B cell (primary cell): ENCODE results near the gene DRAP1. TPM values are rescaled to one million over a fixed set of nuclear protein-coding genes. Genes with fewer than 3 reads are reported as not detected.

ENCODE experiments used
- ATAC-seq: fragments of 200-7000 bp; cut with Tn5 transposase; one replicate; pipeline ENCODE4 v1.10.0; 2021; ENCODE audit warnings: low read depth, mild to moderate bottlenecking, moderate number of reproducible peaks, moderate library complexity
- CTCF ChIA-PET: fragments of 350-600 bp; sonication (Branson Sonifier 250); formaldehyde crosslinking; loops from one replicate; lab custom pipeline; 2021; ENCODE audit warnings: antibody characterized with exemption, inconsistent platforms; lab: Charles Lee
- POLR2A ChIA-PET: fragments of 350-600 bp; sonication (Branson Sonifier 250); formaldehyde crosslinking; loops from one replicate; lab custom pipeline; 2021; ENCODE audit warnings: antibody characterized with exemption; lab: Charles Lee
- DNase-seq: peaks from one replicate; pipeline ENCODE4 v3.0.0; 2013
- H2AFZ ChIP-seq: 2 replicates; pipeline ENCODE4 v1.6.1; 2012; ENCODE audit warnings: mild to moderate bottlenecking, low read depth, low read length; ENCODE audit not compliant: insufficient read depth, poor library complexity, severe bottlenecking
- H3K27ac ChIP-seq, 2 donors: 1 replicate in 1 of 2; 2 replicates in 1 of 2; pipeline ENCODE4 v1.5.1; 2012 to 2013; ENCODE audit warnings: low read length in 2 of 2, mild to moderate bottlenecking in 2 of 2, moderate library complexity in 1 of 2
- H3K27me3 ChIP-seq, 4 experiments: fragments of 200-600 bp in 1 of 4; sonication (generic) in 1 of 4; replicated peaks in 1 of 4; 1 replicate in 2 of 4; 2 replicates in 2 of 4; pipeline versions ENCODE4 v1.6.1 to v1.7.0; 2013 to 2016; ENCODE audit warnings: low read length in 3 of 4, mild to moderate bottlenecking in 2 of 4, mixed read lengths in 1 of 4, moderate library complexity in 1 of 4; ENCODE audit not compliant: insufficient read depth in 4 of 4, control insufficient read depth in 3 of 4; ENCODE audit errors: control extremely low read depth in 1 of 4
- H3K36me3 ChIP-seq, 2 experiments: replicated peaks in 1 of 2; 1 replicate in 1 of 2; 2 replicates in 1 of 2; pipeline versions ENCODE4 v1.6.1 to v1.7.1; 2013; ENCODE audit warnings: low read length in 1 of 2; ENCODE audit not compliant: insufficient read depth in 2 of 2, control insufficient read depth in 1 of 2; ENCODE audit errors: control extremely low read depth in 1 of 2, extremely low read depth in 1 of 2
- H3K4me1 ChIP-seq, 2 donors: fragments of 200-600 bp in 1 of 2; sonication (generic) in 1 of 2; 1 replicate in 1 of 2; 2 replicates in 1 of 2; pipeline versions ENCODE4 v1.5.1 to v1.6.1; 2013 to 2017; ENCODE audit warnings: low read length in 2 of 2; ENCODE audit not compliant: control insufficient read depth in 2 of 2, insufficient read depth in 2 of 2
- H3K4me2 ChIP-seq: replicated peaks from 2 replicates; pipeline ENCODE3; 2012; ENCODE audit warnings: mild to moderate bottlenecking, low read depth, low read length; ENCODE audit not compliant: poor library complexity, severe bottlenecking
- H3K4me3 ChIP-seq, 5 experiments: fragments of 200-600 bp in 1 of 5; sonication (generic) in 1 of 5; 1 replicate in 3 of 5; 2 replicates in 2 of 5; pipeline versions ENCODE4 v1.5.1 to v1.7.0; 2011 to 2016; ENCODE audit warnings: low read length in 4 of 5, mild to moderate bottlenecking in 4 of 5, low read depth in 2 of 5, control low read depth in 1 of 5, moderate library complexity in 1 of 5; ENCODE audit not compliant: insufficient read depth in 1 of 5; ENCODE audit errors: control extremely low read depth in 1 of 5, extremely low read depth in 1 of 5
- H3K79me2 ChIP-seq: fragments of 200-600 bp; sonication (generic); one replicate; pipeline ENCODE4 v1.6.0; 2016; ENCODE audit warnings: low read length; ENCODE audit not compliant: control insufficient read depth, insufficient read depth
- H3K9ac ChIP-seq: fragments of 200-600 bp; sonication (generic); 2 replicates; pipeline ENCODE4 v1.6.1; 2017; ENCODE audit warnings: mild to moderate bottlenecking, low read length, moderate library complexity
- H3K9me3 ChIP-seq, 3 donors: one replicate each; pipeline versions ENCODE4 v1.6.1 to v1.7.1; 2013; ENCODE audit warnings: low read length in 2 of 3; ENCODE audit not compliant: control insufficient read depth in 2 of 3, insufficient read depth in 1 of 3; ENCODE audit errors: control extremely low read depth in 1 of 3
- H4K20me1 ChIP-seq: 2 replicates; pipeline ENCODE4 v1.6.0; 2012; ENCODE audit warnings: mild to moderate bottlenecking, low read length; ENCODE audit not compliant: insufficient read depth, control insufficient read depth, poor library complexity, severe bottlenecking
- H3K27ac Mint-ChIP-seq: one replicate; pipeline ENCODE4 v1.8.0; 2021; ENCODE audit warnings: mixed read lengths
- H3K27me3 Mint-ChIP-seq: one replicate; pipeline ENCODE4 v1.8.0; 2021; ENCODE audit warnings: mixed read lengths
- H3K4me1 Mint-ChIP-seq: one replicate; pipeline ENCODE4 v1.8.0; 2021; ENCODE audit warnings: mixed read lengths
- H3K4me3 Mint-ChIP-seq: one replicate; pipeline ENCODE4 v1.8.0; 2021; ENCODE audit warnings: mixed read lengths
- H3K9me3 Mint-ChIP-seq: one replicate; pipeline ENCODE4 v1.8.0; 2022; ENCODE audit warnings: mixed read lengths; ENCODE audit not compliant: insufficient read depth
- CTCF ChIP-seq: fragments of 200-600 bp; IDR thresholded peaks from one replicate; pipeline ENCODE4 v1.8.0; 2022; ENCODE audit warnings: antibody characterized with exemption, mild to moderate bottlenecking
- EZH2 ChIP-seq: IDR thresholded peaks from 2 replicates; pipeline ENCODE4 v1.6.1; 2012; ENCODE audit warnings: borderline replicate concordance, low read depth, mild to moderate bottlenecking, moderate library complexity, low read length; ENCODE audit not compliant: insufficient read depth, poor library complexity, severe bottlenecking
- WGBS: methylation state at CpG from one replicate; pipeline ENCODE4 v1.1.5; 2013; ENCODE audit warnings: missing lambda C conversion rate; ENCODE audit not compliant: insufficient coverage; 5-methylcytosine and 5-hydroxymethylcytosine counted together
- intact Hi-C: fragments of 100-400 bp; cut with micrococcal nuclease; formaldehyde crosslinking; loops from one replicate; pipeline ENCODE4 v1.10.0; 2022
- polyA plus RNA-seq: library from polyadenylated mRNA; depleted of rRNA; stranded (reverse); fragments of >200 nt; gene quantifications from 2 replicates; pipeline ENCODE4 v1.2.3, GENCODE V29; 2012
- total RNA-seq, 2 donors: library from RNA; stranded (reverse); fragments of 120-200 nt in 1 of 2; gene quantifications; 1 replicate in 1 of 2; 2 replicates in 1 of 2; pipeline versions ENCODE4 v1.2.3 to v1.2.4, GENCODE V29; 2013 to 2022

The DRAP1 gene
- total and polyA plus RNA-seq, 2 donors (not counting 1 experiment from before 2014, with no cell fraction given): 71.7 to 83.9 TPM

- H4K20me1 ChIP-seq: peaks cover 4% of the 10 kb centered on the region
- POLR2A ChIA-PET: interaction anchor here (2.1 to 2.5 kb wide), 2 partner anchors 29 to 31 kb away, joined by 9 to 13 read pairs; partner anchors contain the start of genes CCDC85B and FIBP
- CTCF ChIA-PET: interaction anchor here (1.3 kb wide), 1 partner anchor 31 kb away, joined by 4 read pairs; the partner anchor contains the start of gene FIBP
- peak overlapping the region; percentile 89 for H3K4me2 ChIP-seq
- no peaks in the 10 kb centered on the region for H3K27me3 Mint-ChIP-seq
- no peaks in the 10 kb centered on the region for H3K9me3 Mint-ChIP-seq
- H3K9me3 ChIP-seq: no peaks in the 10 kb centered on the region
- TF ChIP-seq CTCF: no peak
- TF ChIP-seq EZH2: no peak
- no peaks in the 10 kb centered on the region for H3K27me3 ChIP-seq
- intact Hi-C loops: loop anchor here (1.0 to 2.0 kb wide), 7 partner anchors 9 to 257 kb away; partner anchors contain the start of genes BANF1, CFL1, EIF1AD and FIBP
- peaks cover 6 to 20% of the 10 kb centered on the region in 2 experiments for H3K36me3 ChIP-seq
- peaks cover 41% of the 10 kb centered on the region for H3K4me1 Mint-ChIP-seq
- peak overlapping the region; percentile 70 for H3K9ac ChIP-seq
- peak overlapping the region; percentile 52 for H3K27ac ChIP-seq
- WGBS: under 1% methylated on average over 48 of the region's 60 CpGs
- peak overlapping the region; percentile 95 for H3K4me3 Mint-ChIP-seq
- ATAC-seq (peak; percentile 48), DNase-seq (no peak)
- peaks cover 19 to 47% of the 10 kb centered on the region in 2 donors for H3K4me1 ChIP-seq
- H3K4me3 ChIP-seq: peak overlapping the region; percentile 35 to 85 (median 74)
- peak overlapping the region; percentile 89 for H3K27ac Mint-ChIP-seq
- peak overlapping the region; percentile 81 for H2AFZ ChIP-seq
- H3K79me2 ChIP-seq: peaks cover 38% of the 10 kb centered on the region
Observed at GRCh38 chr11:65919573-65920371, 546 bp downstream of the DRAP1 start.
